ENCODE data around the gene NCOR1. TPM values are rescaled to one million over a fixed set of nuclear protein-coding genes. Genes with fewer than 3 reads are reported as not detected.

The NCOR1 gene
- total RNA-seq, 2 experiments from 2014 or later: 118 TPM

- Mint-ChIP-seq H3K27me3 (no peaks in the 10 kb centered on the region), H3K4me1 (ENCODE audit: low read depth) (no peaks in the 10 kb centered on the region), H3K36me3 (ENCODE audit: low read depth) (peaks cover 96% of the 10 kb centered on the region), H3K9me3 (no peaks in the 10 kb centered on the region), H3K4me3 (no peak overlapping the region), H3K27ac (no peak overlapping the region)
- DNase-seq (no peak), ATAC-seq (ENCODE audit: poor library complexity) (no peak)
- no peaks in the 10 kb centered on the region for H3K9me3 ChIP-seq (ENCODE audit: control insufficient read depth in 1 of 2, insufficient read depth in 1 of 2, low read length in 2 of 2)
- H3K27me3 ChIP-seq (ENCODE audit: control insufficient read depth in 1 of 2, insufficient read depth in 2 of 2, low read length in 2 of 2): no peaks in the 10 kb centered on the region
- peaks cover 88% of the 10 kb centered on the region for H3K36me3 ChIP-seq (ENCODE audit: insufficient read depth, low read length)
- ChIA-PET CTCF (interaction anchor here (0.9 kb wide), 1 partner anchor 16 kb away, joined by 3 read pairs; no protein-coding TSS in a partner anchor), POLR2A (interaction anchor here (0.8 kb wide), 1 partner anchor 19 kb away, joined by 3 read pairs; no protein-coding TSS in a partner anchor)
- H3K4me1 ChIP-seq (ENCODE audit: insufficient read depth, low read length): no peaks in the 10 kb centered on the region
- no peak overlapping the region for H3K4me3 ChIP-seq (ENCODE audit: low read length)
- no peak overlapping the region for H3K27ac ChIP-seq (ENCODE audit: low read depth in 1 of 2, low read length in 2 of 2)
- intact Hi-C loops (cut with DNase I, micrococcal nuclease): no loop called here
- no peak for TF ChIP-seq CTCF (IDR thresholded peaks at IDR 0.05)
Observed at GRCh38 chr17:16072031-16072430, 143.3 kb downstream of the NCOR1 start.

DNA sequence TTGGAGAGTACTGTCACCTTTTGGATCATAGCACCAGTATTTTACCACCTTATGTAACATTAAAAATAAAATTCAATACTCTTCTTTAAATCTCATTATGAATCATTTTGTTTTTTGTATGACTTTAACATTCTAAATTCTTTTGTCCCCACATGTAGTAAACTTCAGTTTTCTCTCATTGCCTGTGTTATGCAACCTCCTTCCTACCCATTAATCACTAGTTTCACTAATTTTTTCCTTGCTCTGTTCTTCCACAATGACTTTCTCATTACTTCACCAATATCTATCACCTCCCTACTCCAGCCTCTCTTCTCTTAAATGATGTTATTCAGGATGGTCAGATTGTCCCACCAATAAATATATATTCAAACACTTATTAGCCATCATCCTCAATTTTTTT lies 147.0 kb downstream of the NCOR1 start:
- Histone ChIP-seq H3K27me3 (ENCODE audit: control insufficient read depth in 1 of 2, insufficient read depth in 2 of 2, low read length in 2 of 2) (no peaks in the 10 kb centered on the region), H3K9me3 (ENCODE audit: control insufficient read depth in 1 of 2, insufficient read depth in 1 of 2, low read length in 2 of 2) (no peaks in the 10 kb centered on the region), H3K36me3 (ENCODE audit: insufficient read depth, low read length) (peaks cover 92% of the 10 kb centered on the region), H3K4me1 (ENCODE audit: insufficient read depth, low read length) (no peaks in the 10 kb centered on the region), H3K4me3 (ENCODE audit: low read length) (no peak overlapping the region), H3K27ac (ENCODE audit: low read depth in 1 of 2, low read length in 2 of 2) (no peak overlapping the region)
- CTCF ChIA-PET: no interaction called here
- intact Hi-C loops (cut with DNase I, micrococcal nuclease): no loop called here
- H3K27me3 Mint-ChIP-seq: no peaks in the 10 kb centered on the region
- H3K4me1 Mint-ChIP-seq (ENCODE audit: low read depth): no peaks in the 10 kb centered on the region
- ATAC-seq (ENCODE audit: poor library complexity): no peak
- H3K4me3 Mint-ChIP-seq: no peak overlapping the region
- POLR2A ChIA-PET: no interaction called here
- H3K36me3 Mint-ChIP-seq (ENCODE audit: low read depth): peaks cover 100% of the 10 kb centered on the region
- DNase-seq: no peak
- no peaks in the 10 kb centered on the region for H3K9me3 Mint-ChIP-seq
- no peak for TF ChIP-seq CTCF (IDR thresholded peaks at IDR 0.05)
- no peak overlapping the region for H3K27ac Mint-ChIP-seq

GRCh38 chr17:16066125-16066524 lies 149.2 kb downstream of the NCOR1 start:
- Mint-ChIP-seq H3K9me3 (no peaks in the 10 kb centered on the region), H3K4me3 (no peak overlapping the region), H3K27ac (no peak overlapping the region), H3K4me1 (ENCODE audit: low read depth) (no peaks in the 10 kb centered on the region), H3K36me3 (ENCODE audit: low read depth) (peaks cover 99% of the 10 kb centered on the region), H3K27me3 (no peaks in the 10 kb centered on the region)
- no peak for DNase-seq
- Histone ChIP-seq H3K36me3 (ENCODE audit: insufficient read depth, low read length) (peaks cover 96% of the 10 kb centered on the region), H3K4me3 (ENCODE audit: low read length) (no peak overlapping the region), H3K27ac (ENCODE audit: low read depth in 1 of 2, low read length in 2 of 2) (no peak overlapping the region), H3K27me3 (ENCODE audit: control insufficient read depth in 1 of 2, insufficient read depth in 2 of 2, low read length in 2 of 2) (no peaks in the 10 kb centered on the region), H3K4me1 (ENCODE audit: insufficient read depth, low read length) (no peaks in the 10 kb centered on the region), H3K9me3 (ENCODE audit: control insufficient read depth in 1 of 2, insufficient read depth in 1 of 2, low read length in 2 of 2) (no peaks in the 10 kb centered on the region)
- intact Hi-C loops (cut with DNase I, micrococcal nuclease): no loop called here
- ChIA-PET CTCF (no interaction called here), POLR2A (no interaction called here)
- ATAC-seq (ENCODE audit: poor library complexity): no peak
- TF ChIP-seq CTCF (IDR thresholded peaks at IDR 0.05): no peak
